Left ventricle myocardium superior (tissue), 1 donor: ENCODE data around the gene BACE1-AS. TPM values are rescaled to one million over a fixed set of nuclear protein-coding genes. Genes with fewer than 3 reads are reported as not detected.
"Not testable (repeated sequence)": the region's sequence is repeated elsewhere in the genome, so short reads cannot be mapped to it uniquely, and the experiment has no call there.

Experiments
- ATAC-seq: fragments of 200-7000 bp; cut with Tn5 transposase; one replicate; pipeline ENCODE4 v1.9.1; 2020; ENCODE audit warnings: mild to moderate bottlenecking, moderate library complexity
- DNase-seq: peaks from one replicate; pipeline ENCODE4 v3.0.0-alpha.2; 2020
- intact Hi-C: fragments of 100-400 bp; cut with micrococcal nuclease; formaldehyde crosslinking; loops from one replicate; pipeline ENCODE4 v1.11.0; 2022
- long read RNA-seq: library from polyadenylated mRNA; unstranded; transcript quantifications from one replicate; pipeline ENCODE4 v2.0.0, GENCODE V29; 2021
- total RNA-seq: library from RNA; stranded (reverse); fragmentation: NEBNext Ultra II Directional; extraction: Animal tissue kit (Norgen Biotek cat#: 25700); gene quantifications from one replicate; pipeline ENCODE4 v1.2.1, GENCODE V29; 2021
- donor health status: DM: no; HTN: yes; CAD: no; lungs with severe emphysema.

The BACE1-AS gene
- total RNA-seq, result 8.5 TPM
- long read RNA-seq, partial matches to known transcripts, result 0 of 2 reads
- long read RNA-seq, other reads (novel, unspliced or antisense), result 1 of 2 reads

DNA sequence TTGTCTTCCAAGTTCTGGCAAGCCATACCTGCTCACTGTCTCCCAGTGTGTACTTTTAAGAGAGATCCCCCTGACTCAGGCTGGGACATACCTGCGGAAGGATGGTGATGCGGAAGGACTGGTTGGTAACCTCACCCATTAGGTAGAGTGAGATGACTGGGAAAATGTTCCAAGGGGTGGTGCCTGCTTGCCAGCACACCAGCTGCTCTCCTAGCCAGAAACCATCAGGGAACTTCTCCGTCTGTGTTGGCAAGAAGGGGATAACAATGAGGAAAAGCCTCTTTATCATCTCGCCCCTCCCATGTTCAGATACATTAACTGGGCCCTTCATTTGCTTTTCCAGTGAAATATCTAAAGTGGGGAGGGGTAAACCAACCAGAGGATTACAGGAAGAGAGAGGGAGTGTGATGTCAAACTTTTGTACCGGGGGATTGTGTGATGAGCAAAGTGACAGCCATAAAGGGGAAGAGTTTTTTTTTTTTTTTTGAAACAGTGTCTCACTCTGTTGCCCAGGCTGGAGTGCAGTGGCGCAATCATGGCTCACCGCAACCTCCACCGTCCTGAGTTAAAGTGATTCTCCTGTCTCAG is at the start of gene BACE1-AS:
BACE1-AS (plus strand) TSS at position 538 of the 588 bp plus-strand sequence.
- DNase-seq, result no peak
- no peak for ATAC-seq
- intact Hi-C loops, result no loop called here

DNA sequence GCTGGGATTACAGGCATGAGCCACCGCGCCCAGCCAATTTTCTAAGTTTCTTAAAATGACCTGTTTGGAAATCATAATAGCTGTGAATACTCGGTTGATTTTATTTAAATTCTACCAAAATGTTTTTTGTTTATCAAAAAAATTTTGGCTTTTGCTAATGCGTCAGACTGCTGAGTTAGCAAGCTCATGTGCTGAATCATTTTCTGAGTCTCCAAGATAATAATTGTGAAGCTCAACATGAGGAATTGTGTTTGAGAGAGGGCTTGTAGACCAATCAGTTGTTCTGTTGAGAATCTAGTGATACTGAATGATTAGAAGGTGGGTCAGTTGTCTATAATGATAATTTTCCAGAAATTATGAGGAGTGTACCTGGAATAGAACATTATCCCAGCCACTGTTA is 42.8 kb upstream of the BACE1-AS start:
- no peak for ATAC-seq

GRCh38 chr11:117249571-117249970 is 41.6 kb upstream of the BACE1-AS start:
- ATAC-seq (no peak), DNase-seq (no peak)
- intact Hi-C loops, result no loop called here

More for the DNA sequence above, 42.8 kb upstream of the BACE1-AS start:
- intact Hi-C loops, result no loop called here
- DNase-seq, result no peak

DNA sequence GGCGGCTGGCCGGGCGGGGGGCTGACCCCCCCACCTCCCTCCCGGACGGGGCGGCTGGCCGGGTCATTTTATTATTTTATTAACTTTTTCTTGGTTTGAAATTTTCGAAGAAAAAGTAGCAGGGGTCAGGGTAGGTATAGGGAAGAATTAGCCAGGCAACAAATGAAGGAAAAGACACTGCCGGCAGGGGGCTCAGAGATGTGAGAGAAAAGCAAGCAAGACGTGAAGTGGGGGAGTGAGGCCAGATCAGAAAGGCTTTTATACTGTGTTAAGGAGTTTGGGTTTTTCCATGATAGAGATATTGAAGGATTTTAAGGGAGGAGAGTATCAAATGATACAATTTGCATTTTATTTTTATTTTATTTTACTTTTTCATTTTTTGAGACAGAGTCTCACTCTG is 39.6 kb upstream of the BACE1-AS start:
- DNase-seq (no peak), ATAC-seq (no peak)
- intact Hi-C loops, result no loop called here

GRCh38 chr11:117255966-117256365 is 35.2 kb upstream of the BACE1-AS start:
- intact Hi-C loops, result no loop called here
- ATAC-seq (no peak), DNase-seq (no peak)

DNA sequence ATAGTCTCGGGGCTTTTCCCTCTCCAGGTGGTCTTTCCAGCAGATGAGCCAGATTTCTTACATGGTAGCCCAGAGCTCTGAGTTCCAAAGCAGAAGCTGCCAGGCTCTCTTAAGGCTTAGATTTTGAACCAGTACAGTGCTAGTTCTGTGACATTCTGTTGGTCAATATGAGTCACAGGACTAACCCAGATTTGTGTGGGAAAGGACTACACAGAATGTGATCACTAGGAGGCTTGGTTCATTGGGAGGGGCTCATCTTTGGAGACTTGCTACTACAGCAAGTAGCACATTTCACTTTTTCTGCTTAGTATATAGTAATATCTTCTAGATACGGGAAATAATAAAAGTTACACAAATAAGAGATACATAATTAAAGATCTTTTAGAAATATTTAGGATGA is 34.6 kb upstream of the BACE1-AS start:
- DNase-seq, result no peak
- ATAC-seq, result no peak
- intact Hi-C loops, result no loop called here

GRCh38 chr11:117258576-117258975 is 32.6 kb upstream of the BACE1-AS start:
- intact Hi-C loops, result no loop called here
- DNase-seq (no peak), ATAC-seq (no peak)

GRCh38 chr11:117259417-117259816 is 31.7 kb upstream of the BACE1-AS start:
- DNase-seq (no peak), ATAC-seq (no peak)
- intact Hi-C loops, result no loop called here

GRCh38 chr11:117264624-117265323 is 26.4 kb upstream of the BACE1-AS start:
- DNase-seq, ATAC-seq, intact Hi-C loops: not testable (repeated sequence)

GRCh38 chr11:117265745-117266144 is 25.4 kb upstream of the BACE1-AS start:
- no peak for ATAC-seq
- intact Hi-C loops, result no loop called here
- DNase-seq, result no peak

DNA sequence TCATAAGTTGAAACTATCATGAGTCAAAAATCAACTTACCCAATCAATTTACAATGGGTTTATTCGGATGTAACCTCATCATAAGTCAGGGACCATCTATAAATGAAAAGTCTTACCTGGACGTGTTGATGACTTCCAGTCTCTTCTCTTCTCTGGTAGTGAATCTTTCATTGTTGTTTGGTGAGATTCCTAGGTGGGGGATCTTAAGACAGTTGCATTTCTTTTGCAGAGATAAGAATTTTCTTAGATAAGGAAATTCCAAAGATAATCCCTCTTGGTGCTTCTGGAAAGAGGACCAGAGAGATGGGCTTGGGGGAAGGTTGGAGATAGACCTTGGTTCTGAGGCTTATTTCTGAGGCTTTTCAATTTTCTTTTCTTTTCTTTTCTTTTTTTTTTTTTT is 21.3 kb upstream of the BACE1-AS start:
- ATAC-seq, result no peak
- no peak for DNase-seq
- intact Hi-C loops, result no loop called here

DNA sequence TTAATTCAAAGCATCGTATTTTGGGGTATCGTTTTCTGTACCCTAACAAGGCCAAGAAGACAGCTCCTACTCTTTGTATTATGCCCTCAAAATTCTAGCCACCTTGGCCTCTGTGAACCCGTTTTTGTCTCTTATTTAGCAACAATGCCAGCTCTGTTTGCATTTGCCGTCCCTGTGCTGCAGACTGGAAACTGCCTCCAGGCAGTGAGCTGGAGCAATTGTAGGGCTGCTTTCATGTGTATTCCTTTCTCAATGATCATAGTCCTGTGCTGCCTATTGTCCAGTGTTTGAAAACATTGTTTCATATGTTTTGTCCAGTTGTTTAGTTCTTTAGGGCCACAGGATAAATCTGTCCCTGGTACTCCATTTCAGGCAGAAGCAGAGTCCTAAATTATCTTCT is 19.9 kb upstream of the BACE1-AS start:
- intact Hi-C loops, result no loop called here
- ATAC-seq, result no peak
- DNase-seq, result no peak

DNA sequence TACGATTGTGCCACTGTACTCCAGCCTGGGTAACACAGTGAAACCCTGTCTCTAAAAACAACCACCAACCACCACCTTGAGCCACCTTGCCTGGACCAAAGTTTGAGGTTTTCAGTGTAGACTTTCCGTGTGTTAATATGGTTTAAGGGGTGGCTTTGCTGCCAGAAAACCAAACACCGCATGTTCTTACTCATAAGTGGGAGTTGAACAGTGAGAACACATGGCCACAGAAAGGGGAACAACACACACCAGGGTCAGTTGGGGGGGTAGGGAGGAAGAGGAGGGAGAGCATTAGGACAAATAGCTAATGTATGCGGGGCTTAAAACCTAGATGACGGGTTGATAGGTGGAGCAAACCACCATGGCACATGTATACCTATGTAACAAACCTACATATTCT is 19.0 kb upstream of the BACE1-AS start:
- DNase-seq, intact Hi-C loops, ATAC-seq: not testable (repeated sequence)

DNA sequence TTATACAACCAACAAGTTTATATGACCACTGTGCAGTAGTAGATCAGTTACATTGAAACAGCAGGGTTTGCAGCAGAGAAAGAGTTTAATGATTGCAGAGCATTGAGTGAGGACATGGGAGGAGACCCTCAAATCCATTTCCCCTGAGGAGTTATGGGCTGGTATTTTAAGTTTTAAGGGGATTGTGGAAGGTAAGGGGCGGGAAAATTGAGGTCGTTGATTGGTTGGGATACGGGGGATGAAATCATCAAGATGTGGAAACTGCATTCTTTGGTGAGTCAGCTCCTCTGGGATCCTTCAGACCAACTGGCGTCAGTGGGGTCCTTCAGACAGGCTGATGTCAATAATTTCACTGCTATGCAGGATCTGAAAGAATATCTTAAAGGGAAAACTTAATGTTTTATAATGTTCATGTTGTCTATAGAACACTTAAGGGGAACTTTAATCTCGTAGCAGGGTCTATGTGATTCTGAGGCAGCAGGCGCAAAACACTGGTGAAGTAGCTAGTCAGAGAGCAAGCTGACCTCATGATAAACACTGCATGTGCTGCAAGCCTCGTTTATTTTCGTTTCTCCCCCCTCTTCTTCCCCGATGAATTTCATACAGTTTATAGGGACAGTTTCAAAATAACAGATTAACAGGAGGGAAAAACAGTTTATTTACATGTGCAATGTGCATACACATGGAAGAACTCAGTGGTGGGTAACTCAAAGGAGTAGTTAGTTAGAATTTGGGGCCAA is 17.4 kb upstream of the BACE1-AS start:
- ATAC-seq (no peak), DNase-seq (no peak)
- intact Hi-C loops, result no loop called here

DNA sequence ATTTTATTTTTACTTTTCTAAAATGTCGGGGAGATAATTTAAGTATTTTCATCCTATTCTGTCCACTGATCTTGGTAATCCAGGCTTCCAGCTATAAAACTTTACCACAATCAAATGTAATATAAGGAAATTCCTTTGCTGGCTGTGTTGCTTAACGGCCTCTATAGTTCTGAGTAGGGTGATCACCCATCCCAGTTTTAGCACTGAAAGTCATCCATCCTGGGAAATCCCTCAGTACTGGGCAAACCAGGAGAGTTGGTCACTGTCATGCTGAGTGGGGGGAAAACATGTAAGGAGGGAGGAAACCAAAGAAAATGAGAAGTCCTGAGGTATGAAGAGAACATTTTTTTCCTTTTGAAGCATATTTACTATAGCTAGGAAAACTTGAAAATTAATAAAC is 12.8 kb upstream of the BACE1-AS start:
- no peak for ATAC-seq
- no peak for DNase-seq
- intact Hi-C loops, result no loop called here

- ATAC-seq, result no peak
- no peak for DNase-seq
- intact Hi-C loops, result no loop called here
Measured at GRCh38 chr11:117279711-117280376, 11.3 kb upstream of the BACE1-AS start.

DNA sequence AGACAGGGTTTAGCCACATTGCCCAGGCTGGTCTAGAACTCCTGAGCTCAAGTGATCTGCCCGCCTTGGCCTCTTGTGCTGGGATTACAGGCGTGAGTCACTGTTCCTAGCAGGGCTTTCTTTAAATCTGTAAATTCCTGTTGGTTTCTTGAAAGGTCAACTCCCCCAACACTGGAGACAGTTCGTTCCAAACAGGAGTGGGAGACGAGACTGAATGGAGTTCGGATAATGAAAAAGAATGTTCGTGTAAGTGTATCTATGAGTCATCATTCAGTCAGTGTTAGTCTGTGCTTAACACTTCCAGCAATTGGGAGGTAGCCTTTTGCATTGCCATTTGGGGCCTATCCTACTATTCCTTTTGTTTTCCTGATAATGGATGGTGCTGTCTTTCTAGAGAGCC is 10.0 kb upstream of the BACE1-AS start:
- intact Hi-C loops, result no loop called here
- DNase-seq (no peak), ATAC-seq (no peak)

- no peak for DNase-seq
- intact Hi-C loops, result no loop called here
- no peak for ATAC-seq
Measured at GRCh38 chr11:117281869-117282268, 9.3 kb upstream of the BACE1-AS start.

GRCh38 chr11:117282956-117283355 is 8.2 kb upstream of the BACE1-AS start:
- DNase-seq (no peak), ATAC-seq (no peak)
- intact Hi-C loops, result no loop called here

- intact Hi-C loops, result no loop called here
- ATAC-seq (no peak), DNase-seq (no peak)
Measured at GRCh38 chr11:117284053-117284452, 7.1 kb upstream of the BACE1-AS start.
